GM12801 (cell line): ENCODE measurements around the gene DHRS2.

Source experiments
- CTCF ChIP-seq: IDR thresholded peaks from one replicate; pipeline ENCODE4 v1.5.1; 2011; ENCODE audit warnings: control low read depth; ENCODE audit not compliant: insufficient read length; ENCODE audit errors: extremely low read depth

The DHRS2 gene

GRCh38 chr14:23601845-23602180 lies 34.4 kb upstream of the DHRS2 start:
- TF ChIP-seq CTCF, result no peak

DNA sequence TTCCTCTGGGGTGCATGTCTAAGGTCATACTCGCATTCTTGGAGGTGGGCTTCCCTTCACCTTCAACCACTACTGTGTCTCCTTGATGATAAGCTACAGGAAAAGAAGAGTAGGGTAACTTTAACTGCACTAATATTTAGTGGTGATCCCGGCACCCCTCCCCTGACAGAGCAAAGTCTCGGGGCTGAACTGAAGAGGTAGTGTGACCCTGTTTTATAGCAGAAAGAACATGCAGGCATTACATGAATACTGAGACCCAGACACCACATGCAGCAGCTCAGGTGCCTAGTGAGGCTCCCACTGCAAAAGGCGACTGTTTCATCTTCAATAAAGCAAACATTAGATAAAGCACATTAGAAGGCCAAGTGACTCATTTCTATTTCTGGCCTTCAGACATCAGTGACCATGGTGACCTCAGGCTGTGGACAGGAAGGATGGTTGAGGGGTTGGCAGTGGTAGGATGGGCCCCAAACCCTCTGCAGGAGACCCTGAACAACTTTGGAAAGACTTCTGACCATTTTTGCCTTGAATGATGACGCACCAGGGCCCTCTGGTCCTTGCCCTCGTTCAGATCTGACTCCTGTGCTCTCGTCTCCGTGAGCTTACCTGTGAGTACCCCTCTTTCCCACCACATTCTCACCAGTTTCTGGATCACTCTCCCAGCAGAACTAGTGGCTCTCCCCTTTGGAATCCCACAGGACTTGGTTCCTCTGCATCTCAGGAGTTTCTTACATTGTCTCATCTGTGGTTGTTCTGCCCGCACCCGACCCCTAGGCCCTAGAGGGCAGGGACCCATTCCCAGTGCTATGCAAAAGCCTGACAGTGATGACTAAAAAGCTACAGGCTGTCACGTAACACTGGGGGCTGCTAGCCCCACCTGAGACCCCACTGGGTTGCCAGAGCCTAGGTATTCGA lies 33.7 kb upstream of the DHRS2 start:
- no peak for TF ChIP-seq CTCF

GRCh38 chr14:23603103-23603502 lies 33.1 kb upstream of the DHRS2 start:
- no peak for TF ChIP-seq CTCF

DNA sequence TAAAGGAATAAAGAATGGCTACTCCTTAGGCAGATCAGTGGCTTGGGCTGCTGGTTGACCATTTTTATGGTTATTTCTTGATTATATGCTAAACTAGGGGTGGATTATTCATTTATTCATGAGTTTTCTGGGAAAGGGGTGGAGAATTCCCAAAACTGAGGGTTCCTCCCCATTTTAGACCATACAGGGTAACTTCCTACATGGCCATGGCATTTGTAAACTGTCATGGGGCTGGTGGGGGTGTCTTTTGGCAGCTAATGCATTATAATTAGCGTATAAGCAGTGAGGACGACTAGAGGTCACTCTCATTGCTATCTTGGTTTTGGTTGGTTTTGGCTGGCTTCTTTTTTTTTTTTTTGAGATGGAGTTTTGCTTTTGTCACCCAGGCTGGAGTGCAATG lies 32.0 kb upstream of the DHRS2 start:
- no peak for TF ChIP-seq CTCF

GRCh38 chr14:23604675-23605170 lies 31.4 kb upstream of the DHRS2 start:
- TF ChIP-seq CTCF, result no peak

DNA sequence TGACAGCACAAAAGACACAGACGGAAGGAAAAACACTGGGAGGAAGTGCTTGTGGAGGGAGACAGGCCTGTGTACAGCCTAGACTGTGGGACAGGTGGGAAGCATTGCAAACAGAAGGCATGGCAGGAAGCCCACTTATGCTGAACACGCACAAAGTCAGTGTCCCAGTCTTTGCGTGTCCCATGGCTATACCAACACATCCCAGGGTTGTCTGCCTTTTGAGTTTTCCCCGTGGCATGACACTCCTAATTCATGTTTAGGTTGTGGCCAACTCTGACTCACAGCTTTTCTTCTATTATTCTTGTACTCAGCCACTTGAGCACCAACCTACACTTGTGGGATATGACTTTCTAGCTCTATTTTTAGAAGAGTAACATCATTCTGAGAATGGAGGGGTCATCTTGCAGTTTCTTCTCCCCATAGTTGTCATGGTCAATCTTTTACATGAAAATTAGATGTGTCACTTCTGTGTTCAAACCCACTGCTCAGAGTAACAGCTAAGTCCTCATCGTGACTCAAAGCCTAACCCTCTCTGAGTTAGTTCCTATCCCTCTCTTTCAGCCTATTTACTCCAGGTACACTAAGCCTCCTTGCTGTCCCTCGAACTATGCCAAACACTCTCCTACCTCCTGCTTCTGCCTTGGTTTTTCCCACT lies 30.1 kb upstream of the DHRS2 start:
- TF ChIP-seq CTCF, result no peak

GRCh38 chr14:23608454-23608853 lies 27.7 kb upstream of the DHRS2 start:
- no peak for TF ChIP-seq CTCF
